Mesendoderm (in vitro differentiated cells): Measurements from ENCODE around the gene DNM3.

ENCODE experiments used
- DNase-seq: peaks from one replicate; pipeline ENCODE4 v3.0.0; 2013
- H2AK5ac ChIP-seq: 2 replicates; pipeline ENCODE4 v1.6.1; 2013; ENCODE audit warnings: low read length, inconsistent platforms
- H2BK120ac ChIP-seq: 2 replicates; pipeline ENCODE4 v1.6.1; 2013; ENCODE audit warnings: low read depth, mild to moderate bottlenecking, low read length, moderate library complexity, mixed read lengths
- H2BK15ac ChIP-seq: replicated peaks from 2 replicates; pipeline ENCODE4 v1.6.1; 2013; ENCODE audit warnings: low read depth, mild to moderate bottlenecking, moderate library complexity
- H2BK5ac ChIP-seq: 2 replicates; pipeline ENCODE4 v1.6.1; 2013; ENCODE audit warnings: low read length, inconsistent platforms
- H3K18ac ChIP-seq: 2 replicates; pipeline ENCODE4 v1.6.1; 2013; ENCODE audit warnings: mild to moderate bottlenecking, low read length, mixed read lengths
- H3K23ac ChIP-seq: one replicate; pipeline ENCODE4 v1.6.1; 2013; ENCODE audit warnings: low read length
- H3K27ac ChIP-seq: 2 replicates; pipeline ENCODE4 v1.5.1; 2013; ENCODE audit warnings: low read depth, mild to moderate bottlenecking, inconsistent platforms, low read length, moderate library complexity
- H3K27me3 ChIP-seq: 2 replicates; pipeline ENCODE4 v1.6.1; 2013; ENCODE audit warnings: low read length, control low read depth, mild to moderate bottlenecking, inconsistent platforms; ENCODE audit not compliant: insufficient read depth, poor library complexity
- H3K36me3 ChIP-seq: 2 replicates; pipeline ENCODE4 v1.6.1; 2013; ENCODE audit warnings: low read length, inconsistent platforms; ENCODE audit not compliant: control insufficient read depth, insufficient read depth
- H3K4ac ChIP-seq: one replicate; pipeline ENCODE4 v1.6.1; 2013; ENCODE audit warnings: low read depth, mild to moderate bottlenecking, low read length, moderate library complexity
- H3K4me1 ChIP-seq: 2 replicates; pipeline ENCODE4 v1.6.1; 2013; ENCODE audit warnings: low read depth, low read length, inconsistent platforms; ENCODE audit not compliant: control insufficient read depth
- H3K4me2 ChIP-seq: 2 replicates; pipeline ENCODE4 v1.6.1; 2013; ENCODE audit warnings: low read length
- H3K4me3 ChIP-seq: 2 replicates; pipeline ENCODE4 v1.5.1; 2013; ENCODE audit warnings: mild to moderate bottlenecking, low read length
- H3K56ac ChIP-seq: one replicate; pipeline ENCODE4 v1.6.1; 2013; ENCODE audit warnings: low read length
- H3K79me1 ChIP-seq: 2 replicates; pipeline ENCODE4 v1.6.1; 2013; ENCODE audit warnings: low read length, inconsistent platforms
- H3K79me2 ChIP-seq: 2 replicates; pipeline ENCODE4 v1.6.1; 2013; ENCODE audit warnings: mild to moderate bottlenecking, low read length; ENCODE audit not compliant: control insufficient read depth, insufficient read depth
- H3K9ac ChIP-seq: 2 replicates; pipeline ENCODE4 v1.6.1; 2013; ENCODE audit warnings: low read length, inconsistent platforms
- H4K5ac ChIP-seq: one replicate; pipeline ENCODE4 v1.6.1; 2013; ENCODE audit warnings: low read length
- H4K8ac ChIP-seq: one replicate; pipeline ENCODE4 v1.6.1; 2013; ENCODE audit warnings: low read depth, mild to moderate bottlenecking, control low read depth, low read length, moderate library complexity
- WGBS: extraction: QIAGEN DNeasy Blood & Tissue Kit; methylation state at CpG from one replicate; pipeline ENCODE4 v1.1.7; 2013; ENCODE audit warnings: low lambda C conversion rate, missing lambda C conversion rate; ENCODE audit not compliant: insufficient coverage; ENCODE audit errors: extremely low coverage; 5-methylcytosine and 5-hydroxymethylcytosine counted together

The DNM3 gene

GRCh38 chr1:172351754-172352161, 510.5 kb downstream of the DNM3 start:
- no peak overlapping the region for H3K4me2 ChIP-seq
- H4K8ac ChIP-seq, result no peak overlapping the region
- H3K23ac ChIP-seq, result no peak overlapping the region
- H2BK5ac ChIP-seq, result no peak overlapping the region
- no peaks in the 10 kb centered on the region for H3K4me1 ChIP-seq
- no peaks in the 10 kb centered on the region for H3K36me3 ChIP-seq
- H2BK120ac ChIP-seq, result no peak overlapping the region
- no peak overlapping the region for H3K4me3 ChIP-seq
- no peaks in the 10 kb centered on the region for H3K79me2 ChIP-seq
- no peak overlapping the region for H2AK5ac ChIP-seq
- no peaks in the 10 kb centered on the region for H3K79me1 ChIP-seq
- WGBS, result no CpG with 5 or more reads among the region's 3 CpGs
- H4K5ac ChIP-seq, result no peak overlapping the region
- no peak overlapping the region for H3K9ac ChIP-seq
- no peak for DNase-seq
- no peak overlapping the region for H3K27ac ChIP-seq
- H3K4ac ChIP-seq, result no peak overlapping the region
- no peak overlapping the region for H3K56ac ChIP-seq
- H2BK15ac ChIP-seq, result no peak overlapping the region
- no peak overlapping the region for H3K18ac ChIP-seq
- no peaks in the 10 kb centered on the region for H3K27me3 ChIP-seq

GRCh38 chr1:172352435-172352834, 511.1 kb downstream of the DNM3 start:
- DNase-seq, result no peak
- Histone ChIP-seq H3K27ac (no peak overlapping the region), H3K4me2 (no peak overlapping the region), H3K4me3 (no peak overlapping the region), H3K18ac (no peak overlapping the region), H2BK15ac (no peak overlapping the region), H3K56ac (no peak overlapping the region), H2BK120ac (no peak overlapping the region), H3K36me3 (no peaks in the 10 kb centered on the region), H3K79me1 (no peaks in the 10 kb centered on the region), H2BK5ac (no peak overlapping the region), H3K4me1 (no peaks in the 10 kb centered on the region), H4K8ac (no peak overlapping the region), H2AK5ac (no peak overlapping the region), H4K5ac (no peak overlapping the region), H3K9ac (no peak overlapping the region), H3K27me3 (no peaks in the 10 kb centered on the region), H3K79me2 (no peaks in the 10 kb centered on the region), H3K23ac (no peak overlapping the region), H3K4ac (no peak overlapping the region)
- no CpG with 5 or more reads among the region's 1 CpG for WGBS

GRCh38 chr1:172354291-172355274, 513.3 kb downstream of the DNM3 start:
- Histone ChIP-seq H3K36me3 (no peaks in the 10 kb centered on the region), H3K79me2 (no peaks in the 10 kb centered on the region), H2BK120ac (no peak overlapping the region), H3K18ac (no peak overlapping the region), H3K79me1 (no peaks in the 10 kb centered on the region), H3K4me2 (no peak overlapping the region), H3K4ac (no peak overlapping the region), H2BK5ac (no peak overlapping the region), H3K9ac (no peak overlapping the region), H3K27ac (no peak overlapping the region), H4K5ac (no peak overlapping the region), H3K23ac (no peak overlapping the region), H4K8ac (no peak overlapping the region), H3K27me3 (no peaks in the 10 kb centered on the region), H2AK5ac (no peak overlapping the region), H3K4me3 (no peak overlapping the region), H3K56ac (no peak overlapping the region), H2BK15ac (no peak overlapping the region), H3K4me1 (peaks cover 5% of the 10 kb centered on the region)
- WGBS, result no CpG with 5 or more reads among the region's 5 CpGs
- DNase-seq, result no peak

- DNase-seq, result no peak
- H3K79me1 ChIP-seq, result no peaks in the 10 kb centered on the region
- no peak overlapping the region for H2AK5ac ChIP-seq
- no peak overlapping the region for H3K18ac ChIP-seq
- H3K4me2 ChIP-seq, result no peak overlapping the region
- H4K5ac ChIP-seq, result no peak overlapping the region
- peaks cover 10% of the 10 kb centered on the region for H3K4me1 ChIP-seq
- H3K4ac ChIP-seq, result no peak overlapping the region
- H4K8ac ChIP-seq, result no peak overlapping the region
- no peak overlapping the region for H3K23ac ChIP-seq
- no peaks in the 10 kb centered on the region for H3K36me3 ChIP-seq
- no peak overlapping the region for H3K27ac ChIP-seq
- no peak overlapping the region for H2BK120ac ChIP-seq
- no peak overlapping the region for H3K9ac ChIP-seq
- no peak overlapping the region for H2BK5ac ChIP-seq
- no peaks in the 10 kb centered on the region for H3K27me3 ChIP-seq
- no peak overlapping the region for H2BK15ac ChIP-seq
- H3K56ac ChIP-seq, result no peak overlapping the region
- no peak overlapping the region for H3K4me3 ChIP-seq
- H3K79me2 ChIP-seq, result no peaks in the 10 kb centered on the region
These were observed 515.3 kb downstream of the DNM3 start for GRCh38 chr1:172356620-172357019.

- Histone ChIP-seq H3K27ac (no peak overlapping the region), H3K4ac (no peak overlapping the region), H3K4me3 (no peak overlapping the region), H3K9ac (no peak overlapping the region), H2AK5ac (no peak overlapping the region), H4K8ac (no peak overlapping the region), H3K56ac (no peak overlapping the region), H3K27me3 (no peaks in the 10 kb centered on the region), H4K5ac (no peak overlapping the region), H3K4me1 (peaks cover 10% of the 10 kb centered on the region), H3K79me1 (no peaks in the 10 kb centered on the region), H3K4me2 (no peak overlapping the region), H2BK120ac (no peak overlapping the region), H2BK15ac (no peak overlapping the region), H3K36me3 (no peaks in the 10 kb centered on the region), H3K23ac (no peak overlapping the region), H2BK5ac (no peak overlapping the region), H3K79me2 (no peaks in the 10 kb centered on the region), H3K18ac (no peak overlapping the region)
- no peak for DNase-seq
- no CpG with 5 or more reads among the region's 5 CpGs for WGBS
These were observed 516.6 kb downstream of the DNM3 start for GRCh38 chr1:172357753-172358385.
